PFSK-1 (cell line): ENCODE measurements around the gene JPH3.

Source experiments
- POLR2AphosphoS5 ChIP-seq: IDR thresholded peaks from 2 replicates; pipeline ENCODE4 v1.6.1; 2012; ENCODE audit warnings: low read depth, mild to moderate bottlenecking, control low read depth, low read length, moderate library complexity
- SIN3A ChIP-seq: IDR thresholded peaks from 2 replicates; pipeline ENCODE4 v1.6.1; 2012; ENCODE audit warnings: mild to moderate bottlenecking, low read length, moderate library complexity, borderline replicate concordance; ENCODE audit not compliant: insufficient read depth
- TF ChIP-seq, protein P1 (sequence below), 2 experiments: IDR thresholded peaks; 2 replicates each; pipeline versions ENCODE4 v1.6.1 to v1.8.0; 2011 to 2012; ENCODE audit warnings: low read depth in 2 of 2, low read length in 2 of 2, control low read depth in 1 of 2, inconsistent platforms in 1 of 2, mild to moderate bottlenecking in 1 of 2, moderate library complexity in 1 of 2; ENCODE audit not compliant: insufficient read depth in 1 of 2

DNA sequence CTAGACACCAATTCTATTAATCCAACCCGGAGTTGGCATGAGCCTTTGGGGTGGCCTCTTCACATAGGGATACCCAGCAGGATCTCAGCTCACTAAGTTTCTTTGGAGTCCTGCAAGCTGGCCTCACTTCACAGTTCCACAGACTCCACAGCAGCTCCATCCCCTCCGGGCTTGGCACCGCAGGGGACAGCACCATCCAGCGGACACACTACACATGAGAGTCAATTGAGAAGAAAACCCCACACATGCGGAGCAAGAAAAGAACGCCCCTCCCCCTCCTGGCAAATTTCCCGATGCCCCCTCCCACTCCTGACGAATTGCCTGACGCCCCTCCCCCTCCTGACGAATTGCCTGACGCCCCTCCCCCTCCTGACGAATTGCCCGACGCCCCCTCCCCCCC lies 132.3 kb downstream of the JPH3 start:
- TF ChIP-seq POLR2AphosphoS5, result no peak
- TF ChIP-seq, protein P1, sequence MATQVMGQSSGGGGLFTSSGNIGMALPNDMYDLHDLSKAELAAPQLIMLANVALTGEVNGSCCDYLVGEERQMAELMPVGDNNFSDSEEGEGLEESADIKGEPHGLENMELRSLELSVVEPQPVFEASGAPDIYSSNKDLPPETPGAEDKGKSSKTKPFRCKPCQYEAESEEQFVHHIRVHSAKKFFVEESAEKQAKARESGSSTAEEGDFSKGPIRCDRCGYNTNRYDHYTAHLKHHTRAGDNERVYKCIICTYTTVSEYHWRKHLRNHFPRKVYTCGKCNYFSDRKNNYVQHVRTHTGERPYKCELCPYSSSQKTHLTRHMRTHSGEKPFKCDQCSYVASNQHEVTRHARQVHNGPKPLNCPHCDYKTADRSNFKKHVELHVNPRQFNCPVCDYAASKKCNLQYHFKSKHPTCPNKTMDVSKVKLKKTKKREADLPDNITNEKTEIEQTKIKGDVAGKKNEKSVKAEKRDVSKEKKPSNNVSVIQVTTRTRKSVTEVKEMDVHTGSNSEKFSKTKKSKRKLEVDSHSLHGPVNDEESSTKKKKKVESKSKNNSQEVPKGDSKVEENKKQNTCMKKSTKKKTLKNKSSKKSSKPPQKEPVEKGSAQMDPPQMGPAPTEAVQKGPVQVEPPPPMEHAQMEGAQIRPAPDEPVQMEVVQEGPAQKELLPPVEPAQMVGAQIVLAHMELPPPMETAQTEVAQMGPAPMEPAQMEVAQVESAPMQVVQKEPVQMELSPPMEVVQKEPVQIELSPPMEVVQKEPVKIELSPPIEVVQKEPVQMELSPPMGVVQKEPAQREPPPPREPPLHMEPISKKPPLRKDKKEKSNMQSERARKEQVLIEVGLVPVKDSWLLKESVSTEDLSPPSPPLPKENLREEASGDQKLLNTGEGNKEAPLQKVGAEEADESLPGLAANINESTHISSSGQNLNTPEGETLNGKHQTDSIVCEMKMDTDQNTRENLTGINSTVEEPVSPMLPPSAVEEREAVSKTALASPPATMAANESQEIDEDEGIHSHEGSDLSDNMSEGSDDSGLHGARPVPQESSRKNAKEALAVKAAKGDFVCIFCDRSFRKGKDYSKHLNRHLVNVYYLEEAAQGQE (IDR thresholded peaks at IDR 0.05; ENCODE audit: insufficient read depth in 1 of 2, low read depth in 2 of 2, low read length in 2 of 2), result no peak
- TF ChIP-seq SIN3A, result no peak
